SK-N-SH (cell line): ENCODE measurements around the gene SYNE1.

Source experiments
- CTCF ChIP-seq: fragments of 200-600 bp; sonication (generic); IDR thresholded peaks from 2 replicates; pipeline ENCODE4 v1.6.1; 2017; ENCODE audit warnings: antibody characterized with exemption, mild to moderate bottlenecking, moderate library complexity
- EP300 ChIP-seq, 2 experiments: IDR thresholded peaks; 2 replicates each; pipeline versions ENCODE4 v1.4.0 to v1.6.1; 2012; ENCODE audit warnings: borderline replicate concordance in 1 of 2, low read depth in 1 of 2, low read length in 1 of 2
- JUND ChIP-seq: IDR thresholded peaks from 2 replicates; pipeline ENCODE4 v1.4.0; 2012
- YY1 ChIP-seq: IDR thresholded peaks from 2 replicates; pipeline ENCODE4 v1.4.0; 2012; ENCODE audit warnings: low read depth, mild to moderate bottlenecking

- TF ChIP-seq YY1 (no peak), JUND (no peak), EP300 (IDR thresholded peaks at IDR 0.05; ENCODE audit: borderline replicate concordance in 1 of 2, low read depth in 1 of 2, low read length in 1 of 2) (no peak), CTCF (peak; percentile 72)
Measured at GRCh38 chr6:152267967-152268845, 369.0 kb downstream of the SYNE1 start.
